GM19043 (cell line): Measurements from ENCODE around the gene LGR4.
A peak's percentile ranks its signal among the peaks of the same experiment; 100 is the strongest.

Experiments
- ATAC-seq: cut with Tn5 transposase; IDR thresholded peaks from one replicate; pipeline ENCODE4 v1.9.1; 2021; ENCODE audit warnings: low read depth; ENCODE audit not compliant: unreplicated experiment

The LGR4 gene

GRCh38 chr11:27489092-27489491, 16.5 kb upstream of the LGR4 start:
- ATAC-seq = no peak

GRCh38 chr11:27487706-27488105, 15.1 kb upstream of the LGR4 start:
- no peak for ATAC-seq

- peak; percentile 62 for ATAC-seq
Measured at GRCh38 chr11:27485930-27486773, 13.6 kb upstream of the LGR4 start.

DNA sequence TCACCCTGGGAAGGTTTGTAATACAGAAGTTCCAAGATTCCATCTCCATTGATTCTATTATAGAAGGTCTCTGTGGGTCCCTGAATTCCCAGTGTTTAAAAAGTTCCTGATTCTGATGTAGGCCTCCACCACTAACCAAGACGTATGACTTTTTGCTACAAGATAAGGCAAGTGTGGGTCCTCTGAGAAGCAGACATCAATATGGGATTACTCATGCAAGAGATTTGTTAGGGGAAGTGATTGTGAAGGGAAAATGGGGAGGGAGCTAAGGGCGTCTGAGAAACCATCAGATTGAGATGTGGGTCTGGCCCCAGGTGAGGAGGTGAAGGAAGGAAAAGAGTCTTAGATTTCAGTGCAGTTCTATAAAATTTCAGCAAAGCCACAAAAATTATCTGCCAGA, 10.2 kb upstream of the LGR4 start:
- no peak for ATAC-seq

DNA sequence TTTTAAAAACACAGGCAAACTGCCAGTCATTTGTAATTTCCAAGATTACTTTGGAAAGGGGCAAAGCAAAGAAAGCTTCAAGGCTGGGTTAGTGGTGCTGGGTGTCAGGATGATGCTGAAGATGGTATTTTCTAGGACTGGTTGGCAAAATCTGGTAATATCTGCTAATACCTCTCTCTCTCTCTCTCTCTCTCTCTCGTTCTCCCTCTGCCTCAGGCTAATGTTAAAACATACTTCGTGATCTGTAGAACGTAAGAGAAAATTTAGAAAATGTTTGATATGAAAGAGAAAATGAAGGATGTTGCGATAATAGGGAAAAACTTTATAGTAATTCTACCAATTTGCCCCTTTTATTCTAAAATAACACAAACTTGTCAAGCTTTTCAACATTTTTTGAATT, 9.4 kb upstream of the LGR4 start:
- no peak for ATAC-seq

GRCh38 chr11:27477831-27478230, 5.2 kb upstream of the LGR4 start:
- no peak for ATAC-seq

- ATAC-seq = no peak
Measured at GRCh38 chr11:27477243-27477642, 4.7 kb upstream of the LGR4 start.

GRCh38 chr11:27475622-27476021, 3.0 kb upstream of the LGR4 start:
- ATAC-seq = no peak

DNA sequence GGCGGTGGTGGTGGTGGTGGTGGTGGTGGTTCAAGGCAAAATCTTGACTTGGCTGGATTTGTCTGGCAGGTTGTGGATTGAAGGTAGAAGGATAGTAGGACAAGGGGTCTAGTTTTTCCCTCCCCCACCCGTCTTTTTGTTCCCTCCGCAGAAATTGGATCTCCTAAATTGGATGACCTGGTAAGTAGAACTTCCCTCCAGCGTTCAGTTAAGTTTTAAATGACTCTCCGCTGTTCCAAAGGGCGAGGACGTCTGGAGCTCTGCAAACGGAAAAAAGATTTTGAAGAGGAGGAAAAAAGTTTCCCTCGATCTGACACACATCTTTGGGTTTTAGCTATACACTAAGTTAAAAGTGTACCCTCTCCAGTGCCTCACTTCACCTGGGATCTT, 422 bp upstream of the LGR4 start:
- ATAC-seq = no peak

- peak; percentile 31 for ATAC-seq
Measured at GRCh38 chr11:27471589-27472397, 797 bp downstream of the LGR4 start.

DNA sequence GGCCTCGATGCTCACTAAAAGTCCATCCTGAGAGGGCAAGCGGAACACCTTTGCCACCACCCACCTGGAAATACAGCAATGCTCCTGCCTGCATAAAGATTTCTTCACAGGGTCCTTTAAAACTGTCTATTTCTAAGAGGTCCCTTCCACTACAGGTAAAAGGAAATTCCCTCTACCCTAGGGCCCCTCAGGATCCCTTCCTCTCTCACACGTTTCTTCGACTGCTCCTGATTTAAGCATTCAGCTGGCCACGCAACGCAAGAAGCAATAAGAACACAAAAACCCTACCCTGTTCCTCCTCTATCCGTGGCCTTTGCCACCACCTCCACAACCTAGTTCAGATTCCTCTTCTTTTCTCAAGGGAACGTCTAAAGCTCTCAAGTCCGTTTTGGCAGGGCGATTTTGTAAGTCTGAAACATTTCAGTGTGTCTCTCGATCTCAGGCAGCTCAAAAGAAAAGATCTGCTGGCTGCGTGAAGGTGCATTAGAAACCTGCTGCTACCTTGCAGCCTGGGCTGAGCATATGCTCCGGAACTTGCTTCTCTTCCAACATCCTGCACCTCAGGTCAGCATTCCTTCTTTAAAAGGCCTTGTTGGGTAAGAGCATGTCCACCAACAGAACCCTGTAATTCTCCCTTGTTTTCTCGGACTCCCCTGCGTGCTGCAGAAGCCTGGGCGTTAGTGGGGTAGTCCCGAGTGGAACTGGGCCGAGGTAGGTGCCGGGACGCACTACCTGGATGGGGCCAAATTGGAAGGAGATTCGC, 1.6 kb downstream of the LGR4 start:
- ATAC-seq = no peak

GRCh38 chr11:27470166-27470565, 2.4 kb downstream of the LGR4 start:
- no peak for ATAC-seq

GRCh38 chr11:27468995-27469695, 3.4 kb downstream of the LGR4 start:
- ATAC-seq = no peak

DNA sequence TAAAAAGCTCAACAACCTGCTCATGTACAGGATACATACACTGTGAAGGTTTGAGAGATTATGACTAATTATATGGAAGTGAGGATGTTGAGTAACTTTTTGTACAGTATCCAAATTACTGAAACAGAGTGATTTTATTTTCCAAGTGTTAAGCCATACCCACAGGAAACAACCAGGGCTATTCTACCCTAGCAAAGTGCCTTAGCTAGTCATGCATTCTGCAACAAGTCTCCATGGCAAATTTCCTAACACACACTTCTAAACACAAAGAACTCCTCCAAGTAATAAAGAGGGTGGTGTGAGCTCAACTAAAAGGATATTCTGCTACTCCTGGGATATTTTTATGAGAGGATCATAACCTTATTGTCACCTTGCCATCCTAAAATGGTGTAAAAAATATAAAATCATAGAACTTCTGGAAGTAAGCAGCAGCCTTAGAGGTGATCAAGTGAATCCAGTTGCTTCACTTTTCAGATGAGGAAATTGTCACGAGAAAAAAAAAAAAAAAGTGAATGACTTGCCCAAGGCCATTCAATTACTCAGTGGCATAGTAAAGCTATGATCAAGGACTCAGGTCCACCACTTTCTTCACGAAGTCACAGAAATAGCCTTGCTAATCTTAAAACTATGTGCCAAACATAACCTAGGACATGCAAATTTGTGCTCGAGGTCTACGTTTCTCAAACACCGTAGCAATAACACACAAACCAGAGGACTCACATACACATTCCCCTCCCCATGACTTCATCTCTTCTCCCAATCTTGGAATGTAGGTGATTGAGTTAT, 4.2 kb downstream of the LGR4 start:
- ATAC-seq = no peak

DNA sequence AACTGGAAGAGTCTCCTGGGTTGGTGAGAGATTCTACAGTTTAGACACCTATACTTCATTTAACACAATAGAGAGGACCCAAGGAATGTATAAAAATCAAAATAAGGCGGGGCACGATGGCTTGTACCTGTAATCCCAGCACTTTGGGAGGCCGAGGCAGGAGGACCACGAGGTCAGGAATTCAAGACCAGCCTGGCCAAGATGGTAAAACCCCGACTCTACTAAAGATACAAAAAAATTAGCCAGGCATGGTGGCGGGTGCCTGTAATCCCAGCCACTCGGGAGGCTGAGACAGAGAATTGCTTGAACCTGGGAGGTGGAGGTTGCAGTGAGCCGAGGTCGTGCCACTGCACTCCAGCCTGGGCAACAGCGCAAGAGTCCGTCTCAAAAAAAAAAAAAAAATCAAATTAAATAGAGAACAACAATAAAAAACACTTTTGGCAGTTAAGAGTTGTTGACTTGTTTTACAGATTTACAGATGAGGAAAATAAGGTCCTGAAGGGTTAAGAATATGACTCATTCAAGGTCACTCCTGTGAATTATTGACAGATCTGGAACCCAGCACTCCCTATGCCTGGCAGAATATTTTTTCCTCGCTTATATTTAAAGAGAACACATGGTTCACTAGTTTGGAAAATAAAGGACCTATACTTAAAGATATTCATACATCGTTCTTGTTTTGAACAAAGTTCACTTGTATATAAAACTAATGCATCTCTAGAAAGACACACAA, 5.2 kb downstream of the LGR4 start:
- ATAC-seq = no peak

DNA sequence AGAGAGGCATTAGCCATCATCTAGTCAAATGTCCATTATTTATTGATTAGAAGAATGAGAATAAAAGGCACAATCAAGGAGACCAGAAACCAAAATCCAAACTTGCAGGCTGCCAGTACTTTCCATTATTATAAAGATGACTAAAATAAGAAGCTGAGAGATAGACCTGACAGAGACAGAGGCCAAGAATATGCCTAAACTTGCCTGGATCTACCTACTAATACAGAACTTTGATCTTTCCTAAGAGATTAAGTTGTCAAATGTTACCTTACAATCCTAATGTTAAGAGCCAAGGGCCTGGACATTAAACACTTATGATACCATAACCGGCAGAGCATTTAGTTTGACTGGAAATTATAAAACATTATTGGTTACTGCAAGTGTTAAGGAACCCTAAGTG, 6.2 kb downstream of the LGR4 start:
- ATAC-seq = no peak

GRCh38 chr11:27465629-27466028, 7.0 kb downstream of the LGR4 start:
- no peak for ATAC-seq

GRCh38 chr11:27464909-27465308, 7.7 kb downstream of the LGR4 start:
- no peak for ATAC-seq

- ATAC-seq = no peak
Measured at GRCh38 chr11:27464289-27464696, 8.3 kb downstream of the LGR4 start.
